Subcutaneous adipose tissue (tissue), 4 donors: ENCODE results near the gene HOXA11. TPM values are rescaled to one million over a fixed set of nuclear protein-coding genes. Genes with fewer than 3 reads are reported as not detected.

ENCODE experiments used
- CTCF ChIP-seq: fragments of 450-650 bp; IDR thresholded peaks from one replicate; pipeline ENCODE4 v1.5.1; 2016; ENCODE audit warnings: low read depth, mild to moderate bottlenecking, control low read depth, antibody characterized with exemption, moderate library complexity
- total RNA-seq, 4 donors: library from RNA; depleted of rRNA; stranded (reverse); fragments of >200 nt; gene quantifications; one replicate each; pipeline ENCODE4 v1.1.0, GENCODE V29; 2016

The HOXA11 gene
- total RNA-seq, 4 donors from 2014 or later: 1.8 to 4.1 (median 1.9) TPM

GRCh38 chr7:27189295-27189996 is 4.4 kb upstream of the HOXA11 start:
- no peak for TF ChIP-seq CTCF

GRCh38 chr7:27188386-27189294 is 3.6 kb upstream of the HOXA11 start:
- no peak for TF ChIP-seq CTCF

- TF ChIP-seq CTCF: no peak
Measured at GRCh38 chr7:27187475-27188385, 2.7 kb upstream of the HOXA11 start.

GRCh38 chr7:27186668-27187474 is 1.8 kb upstream of the HOXA11 start:
- TF ChIP-seq CTCF: no peak

GRCh38 chr7:27185854-27186667 is 1.0 kb upstream of the HOXA11 start:
- no peak for TF ChIP-seq CTCF
